DND-41 (cell line): ENCODE results near the gene ANKHD1.
A peak's percentile ranks its signal among the peaks of the same experiment; 100 is the strongest.

Experiments
- ATAC-seq: fragments of 200-7000 bp; cut with Tn5 transposase; 3 replicates; pipeline ENCODE4 v1.9.1; 2021; ENCODE audit warnings: low read depth; ENCODE audit not compliant: insufficient read depth
- DNase-seq: peaks from one replicate; pipeline ENCODE4 v3.0.0-alpha.2; 2020
- H2AFZ ChIP-seq: 2 replicates; pipeline ENCODE4 v1.6.0; 2012; ENCODE audit warnings: low read depth, low read length
- H3K27ac ChIP-seq: 2 replicates; pipeline ENCODE4 v1.5.1; 2012; ENCODE audit warnings: low read length, inconsistent platforms
- H3K27me3 ChIP-seq: fragments of 200-600 bp; sonication (generic); 2 replicates; pipeline ENCODE4 v1.6.0; 2012; ENCODE audit warnings: low read length, mild to moderate bottlenecking, inconsistent platforms; ENCODE audit not compliant: insufficient read depth, poor library complexity
- H3K36me3 ChIP-seq: 2 replicates; pipeline ENCODE4 v1.5.1; 2012; ENCODE audit warnings: low read length, inconsistent platforms; ENCODE audit not compliant: insufficient read depth
- H3K4me1 ChIP-seq: 2 replicates; pipeline ENCODE4 v1.5.1; 2012; ENCODE audit warnings: mild to moderate bottlenecking, low read length; ENCODE audit not compliant: insufficient read depth
- H3K4me2 ChIP-seq: 2 replicates; pipeline ENCODE4 v1.6.0; 2012; ENCODE audit warnings: mild to moderate bottlenecking, moderate library complexity, low read length, inconsistent platforms; ENCODE audit not compliant: insufficient read depth
- H3K4me3 ChIP-seq, 2 experiments: fragments of 200-600 bp in 1 of 2; shearing (Covaris generic) in 1 of 2; 2 replicates each; pipeline ENCODE4 v1.5.1; 2012 to 2016; ENCODE audit warnings: inconsistent platforms in 2 of 2, low read length in 2 of 2, mild to moderate bottlenecking in 2 of 2, low read depth in 1 of 2, moderate library complexity in 1 of 2
- H3K79me2 ChIP-seq: 2 replicates; pipeline ENCODE4 v1.6.0; 2012; ENCODE audit warnings: low read length, inconsistent platforms; ENCODE audit not compliant: insufficient read depth
- H3K9ac ChIP-seq: 2 replicates; pipeline ENCODE4 v1.6.0; 2012; ENCODE audit warnings: low read depth, mild to moderate bottlenecking, inconsistent platforms, low read length, moderate library complexity
- H3K9me3 ChIP-seq: 2 replicates; pipeline ENCODE4 v1.5.1; 2012; ENCODE audit warnings: low read length, moderate library complexity, mild to moderate bottlenecking, inconsistent platforms; ENCODE audit not compliant: insufficient read depth, severe bottlenecking
- H4K20me1 ChIP-seq: 2 replicates; pipeline ENCODE4 v1.6.0; 2012; ENCODE audit warnings: low read length; ENCODE audit not compliant: insufficient read depth
- EZH2 ChIP-seq: IDR thresholded peaks from 3 replicates; pipeline ENCODE4 v1.6.1; 2012; ENCODE audit warnings: borderline replicate concordance, low read depth, mild to moderate bottlenecking, moderate library complexity, low read length, inconsistent platforms; ENCODE audit not compliant: severe bottlenecking
- TF ChIP-seq, protein P1 (sequence below): IDR thresholded peaks from 2 replicates; pipeline ENCODE4 v1.5.1; 2012; ENCODE audit warnings: borderline replicate concordance, low read length, moderate library complexity, mild to moderate bottlenecking; ENCODE audit not compliant: poor library complexity, severe bottlenecking; ENCODE audit errors: extremely low read depth

The ANKHD1 gene

DNA sequence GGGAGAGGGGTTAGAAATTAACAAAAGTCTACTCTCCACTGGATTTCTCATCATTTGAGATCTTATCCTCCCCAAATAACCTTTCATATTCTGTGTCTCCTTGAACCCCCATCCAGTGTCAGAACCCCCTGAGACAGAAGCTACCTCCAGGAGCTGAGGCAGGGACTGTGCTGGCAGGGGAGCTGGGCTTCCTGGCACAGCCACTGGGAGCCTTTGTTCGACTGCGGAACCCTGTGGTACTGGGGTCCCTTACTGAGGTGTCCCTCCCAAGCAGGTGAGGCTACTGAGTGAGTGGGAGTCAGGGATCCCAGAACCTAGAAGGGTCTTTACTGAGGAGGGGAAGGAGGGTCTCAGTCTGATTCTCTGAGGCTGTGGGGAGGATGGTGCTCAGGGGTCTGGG is 39.7 kb upstream of the ANKHD1 start:
- Histone ChIP-seq H3K4me2 (no peak overlapping the region), H2AFZ (no peak overlapping the region), H3K36me3 (no peaks in the 10 kb centered on the region), H3K9ac (no peak overlapping the region), H4K20me1 (no peaks in the 10 kb centered on the region), H3K4me3 (no peak overlapping the region), H3K27ac (no peak overlapping the region), H3K9me3 (no peaks in the 10 kb centered on the region), H3K4me1 (peaks cover 10% of the 10 kb centered on the region), H3K79me2 (no peaks in the 10 kb centered on the region), H3K27me3 (peaks cover 3% of the 10 kb centered on the region)
- TF ChIP-seq, protein P1, sequence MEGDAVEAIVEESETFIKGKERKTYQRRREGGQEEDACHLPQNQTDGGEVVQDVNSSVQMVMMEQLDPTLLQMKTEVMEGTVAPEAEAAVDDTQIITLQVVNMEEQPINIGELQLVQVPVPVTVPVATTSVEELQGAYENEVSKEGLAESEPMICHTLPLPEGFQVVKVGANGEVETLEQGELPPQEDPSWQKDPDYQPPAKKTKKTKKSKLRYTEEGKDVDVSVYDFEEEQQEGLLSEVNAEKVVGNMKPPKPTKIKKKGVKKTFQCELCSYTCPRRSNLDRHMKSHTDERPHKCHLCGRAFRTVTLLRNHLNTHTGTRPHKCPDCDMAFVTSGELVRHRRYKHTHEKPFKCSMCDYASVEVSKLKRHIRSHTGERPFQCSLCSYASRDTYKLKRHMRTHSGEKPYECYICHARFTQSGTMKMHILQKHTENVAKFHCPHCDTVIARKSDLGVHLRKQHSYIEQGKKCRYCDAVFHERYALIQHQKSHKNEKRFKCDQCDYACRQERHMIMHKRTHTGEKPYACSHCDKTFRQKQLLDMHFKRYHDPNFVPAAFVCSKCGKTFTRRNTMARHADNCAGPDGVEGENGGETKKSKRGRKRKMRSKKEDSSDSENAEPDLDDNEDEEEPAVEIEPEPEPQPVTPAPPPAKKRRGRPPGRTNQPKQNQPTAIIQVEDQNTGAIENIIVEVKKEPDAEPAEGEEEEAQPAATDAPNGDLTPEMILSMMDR: no peak
- no peak for TF ChIP-seq EZH2
- no peak for ATAC-seq
- no peak for DNase-seq

DNA sequence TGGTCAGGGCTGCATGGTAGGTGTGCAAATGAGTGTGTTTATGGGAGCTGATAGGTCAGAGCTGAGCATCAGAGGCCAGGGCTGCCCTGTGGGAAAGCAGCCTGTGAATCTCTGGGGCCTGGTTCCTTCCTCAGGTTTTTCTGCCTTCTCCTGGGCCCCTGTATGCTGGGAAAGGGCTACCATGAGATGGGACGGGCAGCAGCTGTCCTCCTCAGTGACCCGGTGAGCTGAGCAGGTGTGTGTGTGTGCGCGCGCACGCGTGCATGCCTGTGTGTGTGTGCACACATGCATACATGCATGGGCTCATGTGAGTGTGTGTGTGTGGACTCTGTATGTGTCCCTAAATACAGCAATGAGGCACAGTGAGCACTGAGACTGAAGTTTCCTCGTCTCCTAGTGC is 39.3 kb upstream of the ANKHD1 start:
- no peak for DNase-seq
- peaks cover 7% of the 10 kb centered on the region for H3K4me1 ChIP-seq
- TF ChIP-seq EZH2: no peak
- TF ChIP-seq, protein P1: no peak

DNA sequence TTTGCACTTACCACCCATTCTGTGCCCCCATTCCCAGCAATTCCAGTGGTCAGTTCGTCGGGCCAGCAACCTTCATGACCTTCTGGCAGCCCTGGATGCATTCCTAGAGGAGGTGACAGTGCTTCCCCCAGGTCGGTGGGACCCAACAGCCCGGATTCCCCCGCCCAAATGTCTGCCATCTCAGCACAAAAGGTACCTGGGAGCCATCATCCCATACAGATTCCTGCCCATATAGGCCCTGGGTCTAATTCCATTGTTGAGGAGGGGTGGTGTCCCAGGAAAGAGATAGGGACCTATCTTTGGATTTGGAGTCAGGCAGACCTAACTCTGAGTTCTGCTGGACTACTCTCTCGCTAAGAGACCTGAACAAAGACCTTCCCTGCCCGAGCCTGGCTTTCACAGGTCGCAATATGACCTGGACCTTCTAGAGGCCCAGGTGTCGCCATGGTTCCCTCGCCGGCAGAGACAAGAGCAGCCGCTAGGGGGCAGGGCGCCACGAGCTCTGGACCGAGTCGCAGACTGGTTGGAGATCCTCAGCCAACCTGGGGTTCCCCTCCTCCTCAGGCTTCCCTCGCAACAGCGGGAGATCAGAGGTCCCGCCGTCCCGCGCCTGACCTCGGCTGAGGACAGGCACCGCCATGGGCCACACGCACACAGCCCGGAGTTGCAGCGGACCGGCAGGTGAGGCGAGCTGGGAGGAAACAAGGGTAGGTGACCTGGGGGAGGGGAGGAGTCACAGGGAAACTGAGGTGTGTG is 38.6 kb upstream of the ANKHD1 start:
- Histone ChIP-seq H4K20me1 (no peaks in the 10 kb centered on the region), H2AFZ (peak overlapping the region; percentile 42; the same call in 1 of the 2 replicates), H3K27me3 (peaks cover 3% of the 10 kb centered on the region), H3K79me2 (no peaks in the 10 kb centered on the region), H3K36me3 (no peaks in the 10 kb centered on the region), H3K9ac (no peak overlapping the region), H3K9me3 (no peaks in the 10 kb centered on the region), H3K4me3 (no peak overlapping the region), H3K4me2 (no peak overlapping the region), H3K4me1 (no peaks in the 10 kb centered on the region), H3K27ac (no peak overlapping the region)
- peak; percentile 86 for ATAC-seq
- TF ChIP-seq, protein P1: peak; percentile 92
- TF ChIP-seq EZH2: no peak
- DNase-seq: peak; percentile 68

More for the DNA sequence above, 39.3 kb upstream of the ANKHD1 start:
- Histone ChIP-seq H3K36me3 (no peaks in the 10 kb centered on the region), H3K4me2 (no peak overlapping the region), H3K79me2 (no peaks in the 10 kb centered on the region), H3K9ac (no peak overlapping the region), H4K20me1 (no peaks in the 10 kb centered on the region), H3K4me3 (no peak overlapping the region), H3K27me3 (peaks cover 3% of the 10 kb centered on the region), H3K27ac (no peak overlapping the region), H3K9me3 (no peaks in the 10 kb centered on the region), H2AFZ (no peak overlapping the region)
- no peak for ATAC-seq
